ENCODE measurements around the gene ZKSCAN3.
"Not testable (repeated sequence)": the region's sequence is repeated elsewhere in the genome, so short reads cannot be mapped to it uniquely, and the experiment has no call there.

Gene ZKSCAN3

GRCh38 chr6:28349892-28350737, at the start of gene ZKSCAN3:
ZKSCAN3 (plus strand) TSS chr6:28349947; CDS start chr6:28359587, 9,640 bp downstream.
- DNase-seq = peak; percentile 96

- no peak for DNase-seq
Observed at GRCh38 chr6:28303570-28303969, 46.2 kb upstream of the ZKSCAN3 start.

- DNase-seq = not testable (repeated sequence)
Observed at GRCh38 chr6:28306363-28306762, 43.4 kb upstream of the ZKSCAN3 start.

GRCh38 chr6:28311139-28311823, 38.5 kb upstream of the ZKSCAN3 start:
- DNase-seq = peak; percentile 23

- DNase-seq = no peak
Observed at GRCh38 chr6:28312939-28313338, 36.8 kb upstream of the ZKSCAN3 start.

GRCh38 chr6:28315628-28316027, 34.1 kb upstream of the ZKSCAN3 start:
- peak; percentile 72 for DNase-seq

GRCh38 chr6:28317866-28318265, 31.9 kb upstream of the ZKSCAN3 start:
- DNase-seq = not testable (repeated sequence)

- DNase-seq = no peak
Observed at GRCh38 chr6:28322661-28323060, 27.1 kb upstream of the ZKSCAN3 start.

- no peak for DNase-seq
Observed at GRCh38 chr6:28323813-28324424, 25.8 kb upstream of the ZKSCAN3 start.

- no peak for DNase-seq
Observed at GRCh38 chr6:28326371-28326948, 23.3 kb upstream of the ZKSCAN3 start.

GRCh38 chr6:28330041-28330440, 19.7 kb upstream of the ZKSCAN3 start:
- peak; percentile 77 for DNase-seq

- no peak for DNase-seq
Observed at GRCh38 chr6:28333047-28333446, 16.7 kb upstream of the ZKSCAN3 start.

GRCh38 chr6:28333599-28334018, 16.1 kb upstream of the ZKSCAN3 start:
- DNase-seq = no peak

- DNase-seq = no peak
Observed at GRCh38 chr6:28334286-28335039, 15.3 kb upstream of the ZKSCAN3 start.

- peak; percentile 94 for DNase-seq
Observed at GRCh38 chr6:28335040-28335563, 14.6 kb upstream of the ZKSCAN3 start.

- peak; percentile 99 for DNase-seq
Observed at GRCh38 chr6:28335564-28336283, 14.0 kb upstream of the ZKSCAN3 start, which contains the start of gene ZSCAN31. ZSCAN31 (minus strand) TSS chr6:28336148; CDS start chr6:28329683, 6,465 bp downstream.

- DNase-seq = peak; percentile 99
Observed at GRCh38 chr6:28336284-28337120, 13.2 kb upstream of the ZKSCAN3 start.

GRCh38 chr6:28337121-28337520, 12.6 kb upstream of the ZKSCAN3 start:
- DNase-seq = peak; percentile 63

GRCh38 chr6:28340310-28341095, 9.2 kb upstream of the ZKSCAN3 start:
- no peak for DNase-seq

Measured in hematopoietic multipotent progenitor cell treated with erythropoietin and hydrocortisone succinate and interleukin-3 and kit ligand, for 6 days (in vitro differentiated cells).